HCT116 (cell line): ENCODE results near the gene DNPEP. TPM values are rescaled to one million over a fixed set of nuclear protein-coding genes. Genes with fewer than 3 reads are reported as not detected.

Source experiments
- ATAC-seq: fragments of 200-7000 bp; cut with Tn5 transposase; 2 replicates; pipeline ENCODE4 v1.9.1; 2020; ENCODE audit warnings: mild to moderate bottlenecking, moderate library complexity
- BruUV-seq: library from RNA; stranded (reverse); fragments of 400-500 nt; replicated peaks from 2 replicates; lab custom pipeline; 2021; lab: Mats Ljungman, UMichigan
- CTCF ChIA-PET: fragments of 300-600 bp; sonication (Branson Sonifier 250); formaldehyde crosslinking; loops from one replicate; lab custom pipeline; 2021; ENCODE audit warnings: antibody characterized with exemption; lab: Charles Lee
- POLR2A ChIA-PET: fragments of 300-600, 350-600 bp; sonication (Branson Sonifier 250); formaldehyde crosslinking; loops from one replicate; lab custom pipeline; 2021; ENCODE audit warnings: antibody characterized with exemption; lab: Charles Lee
- RAD21 ChIA-PET, 2 experiments: fragments of 300-600 bp; sonication (Branson Sonifier 250); formaldehyde crosslinking; loops; one replicate each; lab custom pipeline; 2023; ENCODE audit warnings: low total read pairs in 2 of 2; ENCODE audit not compliant: uncharacterized antibody in 2 of 2, unreplicated experiment in 2 of 2, low non-redundant PET in 1 of 2; lab: Charles Lee
- DNase-seq: peaks from one replicate; pipeline ENCODE4 v3.0.0-alpha.2; 2010; ENCODE audit warnings: low read depth, low spot score
- H2AFZ ChIP-seq: fragments of 200-600 bp; shearing (Covaris generic), sonication (generic); 2 replicates; pipeline ENCODE4 v1.6.1; 2017; ENCODE audit warnings: low read depth, mixed run types, mixed read lengths, antibody characterized with exemption, low read length; ENCODE audit not compliant: poor library complexity, severe bottlenecking
- H3K27ac ChIP-seq: 2 replicates; pipeline ENCODE4 v1.5.1; 2012; ENCODE audit warnings: low read depth, low read length
- H3K27me3 ChIP-seq: fragments of 200-600 bp; sonication (generic); 2 replicates; pipeline ENCODE4 v1.6.1; 2016; ENCODE audit warnings: mixed run types, low read length, mixed read lengths; ENCODE audit not compliant: insufficient read depth
- H3K36me3 ChIP-seq, 2 experiments: fragments of 200-500 bp in 1 of 2; fragments of 200-600 bp in 1 of 2; sonication (Bioruptor generic) in 1 of 2; sonication (generic) in 1 of 2; 2 replicates each; pipeline versions ENCODE4 v1.5.1 to v1.6.1; 2014 to 2016; ENCODE audit warnings: low read length in 2 of 2, inconsistent platforms in 1 of 2, mixed read lengths in 1 of 2, mixed run types in 1 of 2; ENCODE audit not compliant: insufficient read depth in 2 of 2, control insufficient read depth in 1 of 2
- H3K4me1 ChIP-seq, 2 experiments: fragments of 200-600 bp in 1 of 2; sonication (generic) in 1 of 2; 2 replicates each; pipeline versions ENCODE4 v1.5.1 to v1.6.1; 2012 to 2017; ENCODE audit warnings: low read length in 2 of 2, inconsistent platforms in 1 of 2, mild to moderate bottlenecking in 1 of 2, mixed read lengths in 1 of 2, mixed run types in 1 of 2, moderate library complexity in 1 of 2; ENCODE audit not compliant: insufficient read depth in 2 of 2, control insufficient read depth in 1 of 2
- H3K4me2 ChIP-seq: fragments of 200-600 bp; sonication (generic); 2 replicates; pipeline ENCODE4 v1.6.1; 2017; ENCODE audit warnings: mixed run types, low read length, mixed read lengths
- H3K4me3 ChIP-seq, 2 experiments: fragments of 200-600 bp in 1 of 2; sonication (generic) in 1 of 2; replicated peaks in 1 of 2; 2 replicates each; pipeline ENCODE4 v1.5.1; 2011 to 2016; ENCODE audit warnings: low read length in 2 of 2, control low read depth in 1 of 2, low read depth in 1 of 2, mild to moderate bottlenecking in 1 of 2, mixed read lengths in 1 of 2, mixed run types in 1 of 2
- H3K79me2 ChIP-seq: fragments of 200-600 bp; sonication (generic); 2 replicates; pipeline ENCODE4 v1.6.1; 2017; ENCODE audit warnings: mild to moderate bottlenecking, mixed run types, low read length, moderate library complexity, mixed read lengths; ENCODE audit not compliant: insufficient read depth
- H3K9ac ChIP-seq: fragments of 200-600 bp; sonication (generic); 2 replicates; pipeline ENCODE4 v1.6.1; 2016; ENCODE audit warnings: low read length, mixed read lengths
- H3K9me2 ChIP-seq: fragments of 200-600 bp; sonication (generic), shearing (Covaris generic); 2 replicates; pipeline ENCODE4 v1.6.1; 2017; ENCODE audit warnings: mixed run types, mild to moderate bottlenecking, moderate library complexity; ENCODE audit not compliant: insufficient read depth
- H3K9me3 ChIP-seq, 2 experiments: fragments of 200-500 bp in 1 of 2; fragments of 200-600 bp in 1 of 2; sonication (Bioruptor generic) in 1 of 2; sonication (generic) in 1 of 2; 2 replicates each; pipeline ENCODE4 v1.6.1; 2014 to 2017; ENCODE audit warnings: low read length in 2 of 2, mixed read lengths in 2 of 2, inconsistent platforms in 1 of 2, low read depth in 1 of 2, mild to moderate bottlenecking in 1 of 2, mixed run types in 1 of 2, moderate library complexity in 1 of 2; ENCODE audit not compliant: control insufficient read depth in 1 of 2, insufficient read depth in 1 of 2
- H4K20me1 ChIP-seq: fragments of 200-600 bp; sonication (generic), shearing (Covaris generic); 2 replicates; pipeline ENCODE4 v1.6.1; 2017; ENCODE audit warnings: mixed run types, mild to moderate bottlenecking, moderate library complexity; ENCODE audit not compliant: insufficient read depth
- ATF3 ChIP-seq: IDR thresholded peaks from 2 replicates; pipeline ENCODE4 v1.6.1; 2012
- CBX3 ChIP-seq: IDR thresholded peaks from 2 replicates; pipeline ENCODE4 v1.6.1; 2012; ENCODE audit warnings: low read depth
- CEBPB ChIP-seq: IDR thresholded peaks from 2 replicates; pipeline ENCODE4 v1.6.1; 2012; ENCODE audit warnings: low read depth
- EGR1 ChIP-seq: IDR thresholded peaks from 2 replicates; pipeline ENCODE4 v1.6.1; 2012; ENCODE audit warnings: low read depth
- ELF1 ChIP-seq: IDR thresholded peaks from 2 replicates; pipeline ENCODE4 v1.6.1; 2012; ENCODE audit warnings: low read depth, borderline replicate concordance
- EZH2 ChIP-seq: fragments of 200-600 bp; sonication (generic); IDR thresholded peaks from 2 replicates; pipeline ENCODE4 v1.6.1; 2017; ENCODE audit warnings: antibody characterized with exemption, mixed run types
- EZH2phosphoT487 ChIP-seq: fragments of 200-600 bp; IDR thresholded peaks from 2 replicates; pipeline ENCODE4 v1.6.1; 2018; ENCODE audit warnings: antibody characterized with exemption, borderline replicate concordance
- FOSL1 ChIP-seq: IDR thresholded peaks from 2 replicates; pipeline ENCODE4 v1.6.1; 2012; ENCODE audit warnings: low read depth
- JUND ChIP-seq: IDR thresholded peaks from 2 replicates; pipeline ENCODE4 v1.6.1; 2012
- MAX ChIP-seq: IDR thresholded peaks from 2 replicates; pipeline ENCODE4 v1.6.1; 2012
- POLR2A ChIP-seq: IDR thresholded peaks from 2 replicates; pipeline ENCODE4 v1.7.0; 2011; ENCODE audit warnings: borderline replicate concordance; ENCODE audit not compliant: insufficient read depth, insufficient read length; ENCODE audit errors: extremely low read depth
- POLR2AphosphoS5 ChIP-seq: IDR thresholded peaks from 2 replicates; pipeline ENCODE4 v1.6.1; 2011; ENCODE audit warnings: mild to moderate bottlenecking, low read depth, low read length, moderate library complexity
- RAD21 ChIP-seq: IDR thresholded peaks from 2 replicates; pipeline ENCODE4 v1.6.1; 2012; ENCODE audit warnings: low read depth, mild to moderate bottlenecking
- SP1 ChIP-seq: IDR thresholded peaks from 2 replicates; pipeline ENCODE4 v1.6.1; 2012; ENCODE audit warnings: low read depth
- SRF ChIP-seq: IDR thresholded peaks from 2 replicates; pipeline ENCODE4 v1.6.1; 2012; ENCODE audit warnings: low read depth
- TCF7L2 ChIP-seq: IDR thresholded peaks from 2 replicates; pipeline ENCODE4 v1.7.0; 2011; ENCODE audit warnings: borderline replicate concordance, inconsistent platforms; ENCODE audit not compliant: insufficient read depth, insufficient read length; ENCODE audit errors: extremely low read depth
- YY1 ChIP-seq: IDR thresholded peaks from 2 replicates; pipeline ENCODE4 v1.6.1; 2011; ENCODE audit warnings: low read length, low read depth, moderate library complexity, mild to moderate bottlenecking; ENCODE audit not compliant: insufficient replicate concordance; ENCODE audit errors: extremely low read depth
- ZFX ChIP-seq: fragments of 450-650 bp; IDR thresholded peaks from 2 replicates; pipeline ENCODE4 v1.6.1; 2017
- ZNF274 ChIP-seq: fragments of 200-500 bp; sonication (Bioruptor generic); IDR thresholded peaks from 2 replicates; pipeline ENCODE4 v1.6.1; 2014; ENCODE audit warnings: mild to moderate bottlenecking, low read depth, low read length, inconsistent platforms
- intact Hi-C: fragments of 100-400 bp; cut with micrococcal nuclease; formaldehyde crosslinking; loops from 2 replicates; pipeline ENCODE4 v1.10.0; 2022
- total RNA-seq: library from RNA; stranded (reverse); gene quantifications from one replicate; pipeline ENCODE4 v1.2.1, GENCODE V29; 2021; ENCODE audit not compliant: unreplicated experiment

Gene DNPEP
- total RNA-seq, 1 experiment from 2014 or later = 80.1 TPM

- no peak overlapping the region for H2AFZ ChIP-seq
- TF ChIP-seq EZH2phosphoT487 (no peak), JUND (no peak), EGR1 (no peak), ELF1 (no peak), FOSL1 (no peak), SRF (no peak), ATF3 (no peak), CEBPB (no peak), SP1 (no peak), POLR2AphosphoS5 (no peak), YY1 (no peak), MAX (no peak), ZFX (no peak), CBX3 (no peak), TCF7L2 (no peak), ZNF274 (no peak), EZH2 (no peak), RAD21 (no peak), POLR2A (no peak)
- no peaks in the 10 kb centered on the region for H3K27me3 ChIP-seq
- no peaks in the 10 kb centered on the region for H3K79me2 ChIP-seq
- ChIA-PET POLR2A (no interaction called here), CTCF (interaction anchor here (1.0 kb wide), 1 partner anchor 9 kb away, joined by 3 read pairs; no protein-coding TSS in a partner anchor), RAD21 (no interaction called here)
- no peak overlapping the region for H3K4me3 ChIP-seq
- no peak overlapping the region for H3K27ac ChIP-seq
- no peak overlapping the region for H3K4me2 ChIP-seq
- H4K20me1 ChIP-seq = no peaks in the 10 kb centered on the region
- no peak for DNase-seq
- H3K9ac ChIP-seq = no peak overlapping the region
- H3K4me1 ChIP-seq = peaks cover 0 to 21% of the 10 kb centered on the region in 2 experiments; a peak in 3 of 4 replicates
- no peaks in the 10 kb centered on the region for H3K9me3 ChIP-seq
- no peaks in the 10 kb centered on the region for H3K9me2 ChIP-seq
- no peak for ATAC-seq
- intact Hi-C loops = no loop called here
- no TSS peak for BruUV-seq
- no peaks in the 10 kb centered on the region for H3K36me3 ChIP-seq
Observed at GRCh38 chr2:219428469-219428868, 40.8 kb upstream of the DNPEP start.
